Naive thymus-derived CD8-positive, alpha-beta T cell (primary cell): ENCODE data around the gene TMEM187. TPM values are rescaled to one million over a fixed set of nuclear protein-coding genes. Genes with fewer than 3 reads are reported as not detected.

Experiments used
- ATAC-seq, 2 donors: fragments of 150-1000 bp; cut with Tn5 transposase in 1 of 2; sonication (Bioruptor Pico), chemical (Tn5 transposase) in 1 of 2; 1 replicate in 1 of 2; 2 replicates in 1 of 2; pipeline ENCODE4 v1.10.0; 2021; ENCODE audit warnings: mild to moderate bottlenecking in 2 of 2, moderate library complexity in 2 of 2
- POLR2A ChIA-PET: fragments of 350-600 bp; sonication (Branson Sonifier 250); formaldehyde crosslinking; loops from one replicate; lab custom pipeline; 2021; ENCODE audit warnings: antibody characterized with exemption; lab: Charles Lee
- DNase-seq, 10 donors: peaks; one replicate each; pipeline versions ENCODE4 v3.0.0 to v3.0.0-alpha.2; 2020 to 2022
- H3K27ac Mint-ChIP-seq, 10 donors: one replicate each; pipeline ENCODE4 v1.8.0; 2020 to 2022; ENCODE audit warnings: mild to moderate bottlenecking in 10 of 10, mixed read lengths in 10 of 10, moderate library complexity in 4 of 10, inconsistent platforms in 1 of 10
- H3K27me3 Mint-ChIP-seq, 5 donors: one replicate each; pipeline ENCODE4 v1.8.0; 2021 to 2022; ENCODE audit warnings: mixed read lengths in 5 of 5
- H3K36me3 Mint-ChIP-seq, 3 donors: one replicate each; pipeline ENCODE4 v1.8.0; 2020 to 2022; ENCODE audit warnings: mixed read lengths in 3 of 3, mild to moderate bottlenecking in 2 of 3, inconsistent platforms in 1 of 3
- H3K4me1 Mint-ChIP-seq, 4 donors: one replicate each; pipeline ENCODE4 v1.8.0; 2021 to 2022; ENCODE audit warnings: mixed read lengths in 4 of 4
- H3K4me3 Mint-ChIP-seq, 10 donors: one replicate each; pipeline ENCODE4 v1.8.0; 2020 to 2022; ENCODE audit warnings: mild to moderate bottlenecking in 10 of 10, mixed read lengths in 10 of 10, moderate library complexity in 6 of 10, inconsistent platforms in 1 of 10
- H3K9me3 Mint-ChIP-seq, 9 donors: one replicate each; pipeline ENCODE4 v1.8.0; 2020 to 2022; ENCODE audit warnings: mixed read lengths in 9 of 9, mild to moderate bottlenecking in 3 of 9, inconsistent platforms in 1 of 9, moderate library complexity in 1 of 9
- polyA plus RNA-seq, 3 donors: library from polyadenylated mRNA; unstranded; fragments of 300-500 nt; fragmentation: Illumina TruSeq; gene quantifications; one replicate each; pipeline ENCODE4 v1.2.3, GENCODE V29; 2021
- total RNA-seq, 8 experiments: library from RNA in 2 of 8; stranded (reverse) in 2 of 8; gene quantifications; one replicate each; pipeline ENCODE4 v1.2.3 and lab custom pipeline; 2021 to 2026

Gene TMEM187
- total and polyA plus RNA-seq, 5 experiments from 2014 or later: 3.1 to 13.6 (median 9.3) TPM

- H3K27ac Mint-ChIP-seq: no peak overlapping the region
Observed at GRCh38 chrX:153958605-153959004, 13.9 kb upstream of the TMEM187 start.

GRCh38 chrX:153959649-153960048 is 12.9 kb upstream of the TMEM187 start:
- Mint-ChIP-seq H3K36me3 (peaks cover 0 to 52% (median 0%) of the 10 kb centered on the region in 3 donors), H3K27me3 (no peaks in the 10 kb centered on the region), H3K27ac (peak overlapping the region in 1 of 10 donors; percentile 76), H3K4me1 (peaks cover 0 to 5% (median 2%) of the 10 kb centered on the region in 4 donors), H3K4me3 (no peak overlapping the region), H3K9me3 (no peaks in the 10 kb centered on the region)
- POLR2A ChIA-PET: no interaction called here
- DNase-seq (no peak), ATAC-seq (no peak)

More at GRCh38 chrX:153958605-153959004, 13.9 kb upstream of the TMEM187 start:
- Mint-ChIP-seq H3K9me3 (no peaks in the 10 kb centered on the region), H3K4me3 (no peak overlapping the region), H3K27me3 (no peaks in the 10 kb centered on the region), H3K36me3 (peaks cover 0 to 56% (median 0%) of the 10 kb centered on the region in 3 donors), H3K4me1 (peaks cover 0 to 4% (median 0%) of the 10 kb centered on the region in 4 donors)
- DNase-seq (no peak), ATAC-seq (no peak)
- POLR2A ChIA-PET: interaction anchor here (1.8 kb wide), 1 partner anchor 8 kb away, joined by 6 read pairs; no protein-coding TSS in a partner anchor

- H3K27me3 Mint-ChIP-seq: no peaks in the 10 kb centered on the region
- POLR2A ChIA-PET: no interaction called here
- H3K4me1 Mint-ChIP-seq: peaks cover 0 to 9% (median 4%) of the 10 kb centered on the region in 4 donors
- no peak overlapping the region for H3K4me3 Mint-ChIP-seq
- peaks cover 0 to 52% (median 0%) of the 10 kb centered on the region in 3 donors for H3K36me3 Mint-ChIP-seq
- H3K27ac Mint-ChIP-seq: peak overlapping the region in 1 of 10 donors; percentile 76
- H3K9me3 Mint-ChIP-seq: no peaks in the 10 kb centered on the region
- DNase-seq (no peak), ATAC-seq (no peak)
Observed at GRCh38 chrX:153960077-153960476, 12.5 kb upstream of the TMEM187 start.

GRCh38 chrX:153960786-153961185 is 11.8 kb upstream of the TMEM187 start:
- Mint-ChIP-seq H3K9me3 (no peaks in the 10 kb centered on the region), H3K36me3 (peaks cover 0 to 49% (median 0%) of the 10 kb centered on the region in 3 donors), H3K4me1 (peaks cover 0 to 16% (median 10%) of the 10 kb centered on the region in 4 donors), H3K27me3 (no peaks in the 10 kb centered on the region), H3K27ac (peak overlapping the region in 1 of 10 donors; percentile 9), H3K4me3 (no peak overlapping the region)
- ATAC-seq (no peak), DNase-seq (no peak)
- POLR2A ChIA-PET: no interaction called here

- Mint-ChIP-seq H3K4me3 (no peak overlapping the region), H3K27ac (no peak overlapping the region), H3K4me1 (peaks cover 0 to 21% (median 15%) of the 10 kb centered on the region in 4 donors), H3K27me3 (no peaks in the 10 kb centered on the region), H3K9me3 (no peaks in the 10 kb centered on the region), H3K36me3 (peaks cover 0 to 44% (median 0%) of the 10 kb centered on the region in 3 donors)
- POLR2A ChIA-PET: no interaction called here
- DNase-seq (no peak), ATAC-seq (no peak)
Observed at GRCh38 chrX:153961292-153961691, 11.3 kb upstream of the TMEM187 start.

GRCh38 chrX:153963546-153963945 is 9.0 kb upstream of the TMEM187 start:
- peaks cover 0 to 32% (median 0%) of the 10 kb centered on the region in 3 donors for H3K36me3 Mint-ChIP-seq
- H3K4me1 Mint-ChIP-seq: peaks cover 9 to 43% (median 36%) of the 10 kb centered on the region in 4 donors
- DNase-seq (no peak), ATAC-seq (no peak)
- H3K4me3 Mint-ChIP-seq: no peak overlapping the region
- POLR2A ChIA-PET: no interaction called here
- H3K27ac Mint-ChIP-seq: peak overlapping the region in 2 of 10 donors; percentile 3 to 31
- no peaks in the 10 kb centered on the region for H3K27me3 Mint-ChIP-seq
- H3K9me3 Mint-ChIP-seq: no peaks in the 10 kb centered on the region

GRCh38 chrX:153964105-153964504 is 8.4 kb upstream of the TMEM187 start:
- DNase-seq (no peak), ATAC-seq (no peak)
- Mint-ChIP-seq H3K36me3 (peaks cover 0 to 32% (median 0%) of the 10 kb centered on the region in 3 donors), H3K9me3 (no peaks in the 10 kb centered on the region), H3K4me3 (no peak overlapping the region), H3K27me3 (no peaks in the 10 kb centered on the region), H3K4me1 (peaks cover 9 to 43% (median 37%) of the 10 kb centered on the region in 4 donors), H3K27ac (peak overlapping the region in 1 of 10 donors; percentile 44)
- POLR2A ChIA-PET: interaction anchor here (1.4 kb wide), 1 partner anchor 36 kb away, joined by 3 read pairs; no protein-coding TSS in a partner anchor

- DNase-seq (no peak), ATAC-seq (no peak)
- Mint-ChIP-seq H3K27ac (peak overlapping the region in 8 of 10 donors; percentile 8 to 96 (median 67)), H3K36me3 (peaks cover 0 to 24% (median 0%) of the 10 kb centered on the region in 3 donors), H3K4me1 (peaks cover 9 to 43% (median 42%) of the 10 kb centered on the region in 4 donors), H3K27me3 (no peaks in the 10 kb centered on the region), H3K9me3 (no peaks in the 10 kb centered on the region), H3K4me3 (peak overlapping the region in 6 of 10 donors; percentile 18 to 94 (median 52))
- POLR2A ChIA-PET: interaction anchor here (1.4 to 7.9 kb wide), 2 partner anchors 37 to 38 kb away, joined by 3 to 131 read pairs; partner anchors contain the start of gene ARHGAP4
Observed at GRCh38 chrX:153965406-153965805, 7.1 kb upstream of the TMEM187 start.

GRCh38 chrX:153966283-153966688 is 6.3 kb upstream of the TMEM187 start:
- Mint-ChIP-seq H3K4me3 (peak overlapping the region; percentile 25 to 100 (median 92)), H3K4me1 (peaks cover 9 to 43% (median 42%) of the 10 kb centered on the region in 4 donors), H3K36me3 (peaks cover 0 to 16% (median 0%) of the 10 kb centered on the region in 3 donors), H3K27me3 (no peaks in the 10 kb centered on the region), H3K27ac (peak overlapping the region; percentile 83 to 100 (median 96)), H3K9me3 (no peaks in the 10 kb centered on the region)
- DNase-seq: no peak
- ATAC-seq: no peak
- POLR2A ChIA-PET: interaction anchor here (0.7 to 7.9 kb wide), 6 partner anchors 8 to 86 kb away, joined by 3 to 131 read pairs (median 5); partner anchors contain the start of gene ARHGAP4

- Mint-ChIP-seq H3K27ac (peak overlapping the region; percentile 91 to 100 (median 96)), H3K4me3 (peak overlapping the region; percentile 86 to 100 (median 97)), H3K27me3 (no peaks in the 10 kb centered on the region), H3K4me1 (peaks cover 11 to 43% (median 42%) of the 10 kb centered on the region in 4 donors), H3K9me3 (no peaks in the 10 kb centered on the region), H3K36me3 (peaks cover 0 to 12% (median 4%) of the 10 kb centered on the region in 3 donors)
- POLR2A ChIA-PET: interaction anchor here (0.6 to 7.9 kb wide), 10 partner anchors 9 to 85 kb away, joined by 3 to 131 read pairs (median 5); partner anchors contain the start of gene ARHGAP4
- ATAC-seq (peak in 1 of 2 donors; percentile 6), DNase-seq (no peak)
Observed at GRCh38 chrX:153966841-153967535, 5.6 kb upstream of the TMEM187 start.

- no peak for ATAC-seq
- POLR2A ChIA-PET: interaction anchor here (0.9 to 7.9 kb wide), 10 partner anchors 9 to 52 kb away, joined by 3 to 131 read pairs (median 6); partner anchors contain the start of genes ARHGAP4 and IRAK1
Observed at GRCh38 chrX:153967536-153968224, 4.9 kb upstream of the TMEM187 start.

GRCh38 chrX:153968255-153968654 is 4.3 kb upstream of the TMEM187 start:
- Mint-ChIP-seq H3K9me3 (no peaks in the 10 kb centered on the region), H3K4me1 (peaks cover 11 to 46% (median 42%) of the 10 kb centered on the region in 4 donors), H3K4me3 (peak overlapping the region; percentile 86 to 100 (median 97)), H3K27ac (peak overlapping the region; percentile 91 to 100 (median 96)), H3K36me3 (peaks cover 0 to 6% (median 4%) of the 10 kb centered on the region in 3 donors), H3K27me3 (no peaks in the 10 kb centered on the region)
- ATAC-seq (no peak), DNase-seq (no peak)
- POLR2A ChIA-PET: interaction anchor here (0.9 to 7.9 kb wide), 9 partner anchors 13 to 52 kb away, joined by 3 to 131 read pairs (median 5); partner anchors contain the start of genes ARHGAP4 and IRAK1

More at GRCh38 chrX:153967536-153968224, 4.9 kb upstream of the TMEM187 start:
- peak in 3 of 10 donors; percentile 37 to 52 (median 50) for DNase-seq
- no peaks in the 10 kb centered on the region for H3K27me3 Mint-ChIP-seq
- H3K4me3 Mint-ChIP-seq: peak overlapping the region; percentile 86 to 100 (median 97)
- H3K27ac Mint-ChIP-seq: peak overlapping the region; percentile 91 to 100 (median 96)
- H3K4me1 Mint-ChIP-seq: peaks cover 11 to 43% (median 42%) of the 10 kb centered on the region in 4 donors
- no peaks in the 10 kb centered on the region for H3K9me3 Mint-ChIP-seq
- H3K36me3 Mint-ChIP-seq: peaks cover 0 to 10% (median 4%) of the 10 kb centered on the region in 3 donors
